ENCODE data around the gene GUSB.

DNA sequence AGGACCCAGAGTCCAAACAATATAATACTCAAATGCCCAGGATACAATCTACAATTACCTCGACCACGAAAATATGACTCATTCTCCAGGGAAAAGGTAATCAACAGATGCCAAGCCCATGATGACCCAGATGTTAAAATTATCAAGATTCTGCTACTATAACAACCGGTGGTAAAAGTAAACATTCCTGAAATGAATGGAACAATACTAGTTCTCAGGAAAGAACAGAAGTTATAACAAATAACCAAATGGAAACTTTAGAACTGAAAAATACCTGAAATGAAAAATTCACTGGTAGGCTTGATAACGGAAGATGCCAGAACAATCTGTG lies 34.1 kb upstream of the GUSB start:
- TF ChIP-seq EZH2 (IDR thresholded peaks at IDR 0.05) (no peak), POLR2AphosphoS5 (IDR thresholded peaks at IDR 0.05; ENCODE audit: borderline replicate concordance, low read depth, low read length) (no peak)

Measured in SK-N-MC (cell line).